Measurements from ENCODE around the gene PEAK3. TPM values are rescaled to one million over a fixed set of nuclear protein-coding genes. Genes with fewer than 3 reads are reported as not detected.

PEAK3 gene
- total and polyA plus RNA-seq, 4 donors: 0.31 to 7.4 (median 3.8) TPM

- H3K9ac ChIP-seq (ENCODE audit: insufficient read depth in 1 of 2, low read length in 2 of 2): no peak overlapping the region
- no peak overlapping the region for H3K4me3 ChIP-seq
- peaks cover 0 to 35% (median 14%) of the 10 kb centered on the region in 5 donors for H3K4me1 ChIP-seq (ENCODE audit: control insufficient read depth in 5 of 5, insufficient read depth in 5 of 5, low read length in 5 of 5)
- no peak for TF ChIP-seq CTCF (IDR thresholded peaks at IDR 0.05; ENCODE audit: control extremely low read depth, extremely low read depth)
- no peak for ATAC-seq (ENCODE audit: insufficient read depth, low FRiP score)
- 76 to 83% methylated on average over 73 to 74 of the region's 74 CpGs for WGBS, 2 donors
- H3K36me3 ChIP-seq (ENCODE audit: control insufficient read depth in 4 of 4, insufficient read depth in 4 of 4, low read length in 4 of 4): peaks cover 4 to 31% (median 9%) of the 10 kb centered on the region in 4 donors
- peak overlapping the region in 1 of 2 donors; percentile 79 for H3K27ac ChIP-seq (ENCODE audit: low read depth in 1 of 2, low read length in 1 of 2)
- H3K27me3 ChIP-seq (ENCODE audit: control insufficient read depth in 3 of 3, insufficient read depth in 3 of 3, low read length in 2 of 3): no peaks in the 10 kb centered on the region
- DNase-seq: peak in 2 of 3 donors; percentile 18 to 65
- H3K9me3 ChIP-seq (ENCODE audit: control insufficient read depth in 4 of 4, insufficient read depth in 3 of 4, low read length in 3 of 4): no peaks in the 10 kb centered on the region
Measured at GRCh38 chr19:2275588-2276428, 6.2 kb downstream of the PEAK3 start.

- peaks cover 4 to 31% (median 11%) of the 10 kb centered on the region in 4 donors for H3K36me3 ChIP-seq (ENCODE audit: control insufficient read depth in 4 of 4, insufficient read depth in 4 of 4, low read length in 4 of 4)
- DNase-seq (peak; percentile 65 to 76 (median 72)), ATAC-seq (ENCODE audit: insufficient read depth, low FRiP score) (no peak)
- H3K4me3 ChIP-seq: no peak overlapping the region
- peaks cover 0 to 35% (median 14%) of the 10 kb centered on the region in 5 donors for H3K4me1 ChIP-seq (ENCODE audit: control insufficient read depth in 5 of 5, insufficient read depth in 5 of 5, low read length in 5 of 5)
- no peaks in the 10 kb centered on the region for H3K9me3 ChIP-seq (ENCODE audit: control insufficient read depth in 4 of 4, insufficient read depth in 3 of 4, low read length in 3 of 4)
- H3K9ac ChIP-seq (ENCODE audit: insufficient read depth in 1 of 2, low read length in 2 of 2): no peak overlapping the region
- 55 to 63% methylated on average over 15 to 16 of the region's 16 CpGs for WGBS, 2 donors
- no peaks in the 10 kb centered on the region for H3K27me3 ChIP-seq (ENCODE audit: control insufficient read depth in 3 of 3, insufficient read depth in 3 of 3, low read length in 2 of 3)
- peak; percentile 48 for TF ChIP-seq CTCF (IDR thresholded peaks at IDR 0.05; ENCODE audit: control extremely low read depth, extremely low read depth)
- peak overlapping the region in 1 of 2 donors; percentile 79 for H3K27ac ChIP-seq (ENCODE audit: low read depth in 1 of 2, low read length in 1 of 2)
Measured at GRCh38 chr19:2274931-2275535, 6.9 kb downstream of the PEAK3 start.

GRCh38 chr19:2274185-2274711, 7.7 kb downstream of the PEAK3 start:
- Histone ChIP-seq H3K4me3 (no peak overlapping the region), H3K4me1 (ENCODE audit: control insufficient read depth in 5 of 5, insufficient read depth in 5 of 5, low read length in 5 of 5) (peaks cover 0 to 35% (median 14%) of the 10 kb centered on the region in 5 donors), H3K9me3 (ENCODE audit: control insufficient read depth in 4 of 4, insufficient read depth in 3 of 4, low read length in 3 of 4) (no peaks in the 10 kb centered on the region), H3K27ac (ENCODE audit: low read depth in 1 of 2, low read length in 1 of 2) (peak overlapping the region; percentile 24 to 92), H3K27me3 (ENCODE audit: control insufficient read depth in 3 of 3, insufficient read depth in 3 of 3, low read length in 2 of 3) (no peaks in the 10 kb centered on the region), H3K36me3 (ENCODE audit: control insufficient read depth in 4 of 4, insufficient read depth in 4 of 4, low read length in 4 of 4) (peaks cover 4 to 31% (median 11%) of the 10 kb centered on the region in 4 donors), H3K9ac (ENCODE audit: insufficient read depth in 1 of 2, low read length in 2 of 2) (no peak overlapping the region)
- DNase-seq (no peak), ATAC-seq (ENCODE audit: insufficient read depth, low FRiP score) (no peak)
- 87 to 88% methylated on average over 9 of the region's 9 CpGs for WGBS, 2 donors
- no peak for TF ChIP-seq CTCF (IDR thresholded peaks at IDR 0.05; ENCODE audit: control extremely low read depth, extremely low read depth)
